Retina (tissue), 1 donor: ENCODE results near the gene SLC51A.
"Not testable (repeated sequence)": the region's sequence is repeated elsewhere in the genome, so short reads cannot be mapped to it uniquely, and the experiment has no call there.

Experiments used
- DNase-seq: peaks from one replicate; pipeline ENCODE4 v3.0.0-alpha.2; 2016

Gene SLC51A

GRCh38 chr3:196244166-196244565, 27.8 kb downstream of the SLC51A start:
- DNase-seq, result not testable (repeated sequence)

GRCh38 chr3:196246612-196247308, 30.4 kb downstream of the SLC51A start:
- no peak for DNase-seq

GRCh38 chr3:196251918-196252317, 35.6 kb downstream of the SLC51A start:
- DNase-seq, result no peak

- DNase-seq, result no peak
Measured at GRCh38 chr3:196254376-196255283, 38.3 kb downstream of the SLC51A start.

GRCh38 chr3:196255776-196256175, 39.4 kb downstream of the SLC51A start:
- no peak for DNase-seq

- no peak for DNase-seq
Measured at GRCh38 chr3:196260784-196261183, 44.5 kb downstream of the SLC51A start.

- no peak for DNase-seq
Measured at GRCh38 chr3:196263819-196264218, 47.5 kb downstream of the SLC51A start.

GRCh38 chr3:196268284-196269163, 52.2 kb downstream of the SLC51A start:
- no peak for DNase-seq

- no peak for DNase-seq
Measured at GRCh38 chr3:196270499-196270898, 54.2 kb downstream of the SLC51A start.

- DNase-seq, result no peak
Measured at GRCh38 chr3:196272826-196273225, 56.5 kb downstream of the SLC51A start.

- no peak for DNase-seq
Measured at GRCh38 chr3:196273655-196274054, 57.3 kb downstream of the SLC51A start.

- no peak for DNase-seq
Measured at GRCh38 chr3:196274585-196274984, 58.3 kb downstream of the SLC51A start.

GRCh38 chr3:196275126-196275525, 58.8 kb downstream of the SLC51A start:
- no peak for DNase-seq

GRCh38 chr3:196280689-196281440, 64.5 kb downstream of the SLC51A start:
- no peak for DNase-seq

- no peak for DNase-seq
Measured at GRCh38 chr3:196281962-196282361, 65.6 kb downstream of the SLC51A start.
